Lower leg skin (tissue), 4 donors: ENCODE measurements around the gene ARHGAP10. TPM values are rescaled to one million over a fixed set of nuclear protein-coding genes. Genes with fewer than 3 reads are reported as not detected.

Source experiments
- DNase-seq, 2 donors: peaks; one replicate each; pipeline ENCODE4 v3.0.0-alpha.2; 2019; ENCODE audit warnings: low spot score in 2 of 2
- H3K4me3 ChIP-seq: fragments of 200-600 bp; sonication (generic); 2 replicates; pipeline ENCODE4 v1.5.1; 2017; ENCODE audit warnings: mild to moderate bottlenecking, low read depth; ENCODE audit not compliant: poor library complexity, severe bottlenecking
- POLR2A ChIP-seq, 2 donors: fragments of 450-650 bp; IDR thresholded peaks; one replicate each; pipeline ENCODE4 v1.6.1; 2016 to 2017; ENCODE audit warnings: antibody characterized with exemption in 2 of 2, mild to moderate bottlenecking in 1 of 2, moderate library complexity in 1 of 2
- WGBS, 2 donors: methylation state at CpG; one replicate each; pipeline ENCODE4 v1.1.5; 2018; 5-methylcytosine and 5-hydroxymethylcytosine counted together
- intact Hi-C: fragments of 100-400 bp; cut with DNase I; formaldehyde crosslinking; loops from one replicate; pipeline ENCODE4 v1.15.0; 2023; ENCODE audit warnings: low total_unique reads
- total RNA-seq, 4 donors: library from RNA; depleted of rRNA; stranded (reverse); fragments of >200 nt; gene quantifications; one replicate each; pipeline ENCODE4 v1.1.0, GENCODE V29; 2016
- TF ChIP-seq, protein P1 (sequence below), 3 donors: fragments of 450-650 bp; IDR thresholded peaks; one replicate each; pipeline ENCODE4 v1.5.1; 2016; ENCODE audit warnings: antibody characterized with exemption in 3 of 3, mild to moderate bottlenecking in 3 of 3, moderate library complexity in 2 of 3

The ARHGAP10 gene
- total RNA-seq, 4 donors from 2014 or later, result 30.6 to 45.8 (median 37.9) TPM

GRCh38 chr4:147847751-147848590 lies 116.1 kb downstream of the ARHGAP10 start:
- intact Hi-C loops, result no loop called here
- no peak overlapping the region for H3K4me3 ChIP-seq
- WGBS, 2 donors, result 67 to 73% methylated on average over 8 of the region's 8 CpGs
- DNase-seq, result no peak
- TF ChIP-seq, protein P1, sequence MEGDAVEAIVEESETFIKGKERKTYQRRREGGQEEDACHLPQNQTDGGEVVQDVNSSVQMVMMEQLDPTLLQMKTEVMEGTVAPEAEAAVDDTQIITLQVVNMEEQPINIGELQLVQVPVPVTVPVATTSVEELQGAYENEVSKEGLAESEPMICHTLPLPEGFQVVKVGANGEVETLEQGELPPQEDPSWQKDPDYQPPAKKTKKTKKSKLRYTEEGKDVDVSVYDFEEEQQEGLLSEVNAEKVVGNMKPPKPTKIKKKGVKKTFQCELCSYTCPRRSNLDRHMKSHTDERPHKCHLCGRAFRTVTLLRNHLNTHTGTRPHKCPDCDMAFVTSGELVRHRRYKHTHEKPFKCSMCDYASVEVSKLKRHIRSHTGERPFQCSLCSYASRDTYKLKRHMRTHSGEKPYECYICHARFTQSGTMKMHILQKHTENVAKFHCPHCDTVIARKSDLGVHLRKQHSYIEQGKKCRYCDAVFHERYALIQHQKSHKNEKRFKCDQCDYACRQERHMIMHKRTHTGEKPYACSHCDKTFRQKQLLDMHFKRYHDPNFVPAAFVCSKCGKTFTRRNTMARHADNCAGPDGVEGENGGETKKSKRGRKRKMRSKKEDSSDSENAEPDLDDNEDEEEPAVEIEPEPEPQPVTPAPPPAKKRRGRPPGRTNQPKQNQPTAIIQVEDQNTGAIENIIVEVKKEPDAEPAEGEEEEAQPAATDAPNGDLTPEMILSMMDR (IDR thresholded peaks at IDR 0.05), result no peak

- no peak for DNase-seq
- intact Hi-C loops, result no loop called here
- TF ChIP-seq, protein P1 (IDR thresholded peaks at IDR 0.05), result no peak
- no peak for TF ChIP-seq POLR2A (IDR thresholded peaks at IDR 0.05)
- no peak overlapping the region for H3K4me3 ChIP-seq
- WGBS, 2 donors, result 96 to 97% methylated on average over 2 of the region's 2 CpGs
These were observed 116.7 kb downstream of the ARHGAP10 start for GRCh38 chr4:147848634-147849033.

- H3K4me3 ChIP-seq, result no peak overlapping the region
- no peak for TF ChIP-seq POLR2A (IDR thresholded peaks at IDR 0.05)
- TF ChIP-seq, protein P1 (IDR thresholded peaks at IDR 0.05), result no peak
- intact Hi-C loops, result no loop called here
- 91 to 92% methylated on average over 2 of the region's 2 CpGs for WGBS, 2 donors
- no peak for DNase-seq
These were observed 119.2 kb downstream of the ARHGAP10 start for GRCh38 chr4:147851135-147851534.

DNA sequence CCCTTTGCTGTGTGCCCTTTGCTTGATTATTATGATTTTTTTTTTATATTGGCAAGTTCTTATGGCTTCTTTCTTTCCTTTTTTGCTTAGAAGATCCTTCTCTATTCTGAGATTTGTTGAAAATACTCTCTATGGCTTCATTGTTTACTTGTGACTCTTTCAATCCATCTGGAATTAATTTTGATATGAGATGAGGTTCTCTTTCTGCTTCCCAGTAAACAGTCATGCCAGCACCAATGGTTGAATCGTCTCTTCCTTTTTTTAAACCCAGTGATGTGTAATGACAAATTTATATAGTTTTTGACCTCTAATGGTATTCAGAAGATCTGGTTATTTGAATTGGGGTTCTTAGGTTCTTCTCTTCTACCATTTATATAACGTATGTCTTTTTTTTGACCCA lies 121.8 kb downstream of the ARHGAP10 start:
- no peak for DNase-seq
- no peak overlapping the region for H3K4me3 ChIP-seq
- intact Hi-C loops, result no loop called here
- WGBS, 2 donors, result 54% methylated on average over 2 of the region's 2 CpGs
- no peak for TF ChIP-seq POLR2A (IDR thresholded peaks at IDR 0.05)
- TF ChIP-seq, protein P1 (IDR thresholded peaks at IDR 0.05), result no peak

DNA sequence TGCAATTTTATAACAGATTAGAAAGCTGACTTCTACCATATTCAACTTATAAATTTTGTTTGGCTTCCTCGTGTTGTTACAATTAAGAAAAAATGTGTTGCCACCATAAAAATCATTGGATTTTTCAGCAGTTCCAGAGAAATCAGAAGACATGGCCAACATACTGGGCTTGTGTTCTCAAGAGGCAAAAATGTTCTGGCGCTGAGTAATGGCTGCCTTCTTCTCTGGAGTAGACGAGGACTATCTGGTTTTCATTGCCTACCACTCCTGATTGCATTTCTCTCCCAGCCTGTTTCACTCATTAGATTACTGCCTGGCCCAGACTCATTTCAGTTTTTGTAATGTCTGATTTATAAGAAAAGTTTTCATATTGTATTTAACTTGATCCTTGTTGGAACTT lies 122.3 kb downstream of the ARHGAP10 start:
- intact Hi-C loops, result no loop called here
- DNase-seq, result no peak
- no peak overlapping the region for H3K4me3 ChIP-seq
- TF ChIP-seq, protein P1 (IDR thresholded peaks at IDR 0.05), result no peak
- TF ChIP-seq POLR2A (IDR thresholded peaks at IDR 0.05), result no peak
- 58 to 60% methylated on average over 3 of the region's 3 CpGs for WGBS, 2 donors
